ENCODE data around the gene IRAK3.

IRAK3 gene

DNA sequence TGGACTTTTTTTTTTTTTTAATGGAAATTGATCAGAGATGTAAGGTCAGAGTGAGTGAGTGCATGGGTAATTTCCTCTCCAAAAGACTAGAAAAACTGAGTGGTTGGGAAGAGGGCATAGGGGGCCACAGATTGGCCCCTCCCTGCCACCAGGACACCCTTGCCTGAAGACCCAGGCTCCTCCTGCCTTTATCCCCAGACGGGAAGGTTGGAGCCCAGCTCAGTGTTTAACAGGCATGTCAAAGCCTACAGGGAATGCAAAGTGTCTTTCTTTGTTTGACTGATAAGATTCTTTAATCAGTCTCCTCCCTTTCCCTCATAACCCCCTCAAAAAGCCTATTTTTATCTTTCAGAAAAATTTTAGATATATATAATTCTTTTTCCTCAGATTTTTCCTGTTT lies 50.3 kb downstream of the IRAK3 start:
- TF ChIP-seq, protein P1, sequence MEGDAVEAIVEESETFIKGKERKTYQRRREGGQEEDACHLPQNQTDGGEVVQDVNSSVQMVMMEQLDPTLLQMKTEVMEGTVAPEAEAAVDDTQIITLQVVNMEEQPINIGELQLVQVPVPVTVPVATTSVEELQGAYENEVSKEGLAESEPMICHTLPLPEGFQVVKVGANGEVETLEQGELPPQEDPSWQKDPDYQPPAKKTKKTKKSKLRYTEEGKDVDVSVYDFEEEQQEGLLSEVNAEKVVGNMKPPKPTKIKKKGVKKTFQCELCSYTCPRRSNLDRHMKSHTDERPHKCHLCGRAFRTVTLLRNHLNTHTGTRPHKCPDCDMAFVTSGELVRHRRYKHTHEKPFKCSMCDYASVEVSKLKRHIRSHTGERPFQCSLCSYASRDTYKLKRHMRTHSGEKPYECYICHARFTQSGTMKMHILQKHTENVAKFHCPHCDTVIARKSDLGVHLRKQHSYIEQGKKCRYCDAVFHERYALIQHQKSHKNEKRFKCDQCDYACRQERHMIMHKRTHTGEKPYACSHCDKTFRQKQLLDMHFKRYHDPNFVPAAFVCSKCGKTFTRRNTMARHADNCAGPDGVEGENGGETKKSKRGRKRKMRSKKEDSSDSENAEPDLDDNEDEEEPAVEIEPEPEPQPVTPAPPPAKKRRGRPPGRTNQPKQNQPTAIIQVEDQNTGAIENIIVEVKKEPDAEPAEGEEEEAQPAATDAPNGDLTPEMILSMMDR (IDR thresholded peaks at IDR 0.05; ENCODE audit: control extremely low read depth, extremely low read depth, low read depth, missing control alignments), result no peak
- ChIA-PET CTCF (no interaction called here), POLR2A (no interaction called here)
- DNase-seq (ENCODE audit: extremely low spot score), result no peak

DNA sequence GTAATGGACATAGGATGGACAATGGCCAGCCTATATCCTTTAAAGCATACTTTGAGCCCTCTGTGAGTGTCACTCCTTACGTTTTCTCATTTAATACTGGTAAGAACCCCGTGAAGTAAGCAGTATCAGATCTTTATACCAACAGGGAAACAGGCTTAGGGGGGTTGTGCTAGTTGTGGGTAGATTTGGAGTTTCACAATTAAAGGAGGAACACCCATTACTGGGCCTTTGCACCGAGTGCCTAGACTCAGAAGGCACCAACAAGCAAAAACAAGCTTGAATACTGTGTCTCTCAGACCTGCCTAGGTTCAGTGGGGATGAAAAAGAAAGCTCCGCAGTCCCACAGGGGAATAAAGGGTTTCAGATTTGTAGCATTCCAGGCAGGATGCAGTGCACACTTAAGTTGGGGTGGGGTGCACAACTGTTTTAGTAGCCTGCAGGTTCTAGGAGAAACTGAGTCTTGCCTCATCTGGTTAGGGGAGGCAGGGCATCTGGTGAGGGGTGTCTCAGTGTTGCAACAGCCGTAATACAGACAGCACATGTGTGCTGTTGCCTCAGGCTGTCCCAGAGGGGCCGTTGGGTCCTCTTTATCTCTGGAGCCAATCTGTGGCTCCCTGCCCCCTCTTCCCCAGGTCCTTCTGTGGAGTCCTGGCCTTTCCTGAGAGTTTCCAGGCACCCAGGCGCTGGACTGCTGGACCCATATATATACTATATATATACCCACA lies 51.2 kb downstream of the IRAK3 start:
- TF ChIP-seq, protein P1 (IDR thresholded peaks at IDR 0.05; ENCODE audit: control extremely low read depth, extremely low read depth, low read depth, missing control alignments), result no peak
- CTCF ChIA-PET, result no interaction called here
- no peak for DNase-seq (ENCODE audit: extremely low spot score)
- POLR2A ChIA-PET, result no interaction called here

DNA sequence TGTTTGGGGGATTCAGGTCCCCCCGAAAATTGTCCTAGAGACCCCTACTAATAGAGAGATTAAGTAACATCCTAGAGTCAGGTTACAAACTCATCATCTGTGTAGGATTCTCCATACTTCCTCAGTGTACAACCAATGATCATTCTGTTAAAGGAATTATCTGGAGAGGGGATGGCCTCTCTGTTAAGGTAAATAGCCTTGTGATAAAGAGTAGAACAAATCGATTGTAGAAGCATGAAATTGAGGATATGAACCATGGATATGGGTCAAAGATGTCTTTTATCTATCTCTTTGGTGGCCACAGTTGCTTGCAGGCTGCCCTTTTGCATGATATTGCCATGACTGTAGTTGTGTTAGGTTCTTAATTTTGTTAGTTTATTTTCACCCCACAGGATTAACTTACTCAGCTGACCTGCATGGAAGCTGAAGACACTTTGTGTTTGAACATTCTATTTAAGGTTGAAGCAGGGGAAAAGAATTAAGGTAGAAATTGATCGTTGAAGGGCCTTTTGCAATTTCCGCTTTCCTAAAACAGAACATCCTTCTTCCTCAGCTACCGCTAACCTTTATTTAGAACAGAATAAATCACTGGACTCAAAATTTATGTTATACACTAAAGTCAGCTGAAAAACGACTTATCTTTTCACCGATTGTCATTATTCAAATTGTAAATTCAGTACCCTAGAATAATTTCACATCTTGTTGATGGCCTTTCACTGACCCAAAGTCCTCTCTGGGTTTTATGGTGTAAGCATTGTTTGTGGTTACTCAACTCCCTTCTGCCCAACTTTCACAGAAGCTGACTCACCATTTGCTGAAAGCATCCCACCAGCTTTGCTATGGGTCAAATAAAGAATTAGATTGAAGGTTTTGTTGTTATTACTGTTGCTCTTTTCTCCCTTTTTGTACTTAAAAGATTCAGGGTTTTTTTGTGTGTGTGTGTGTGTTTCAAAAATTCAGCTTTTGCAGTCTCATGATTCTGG lies 52.3 kb downstream of the IRAK3 start:
- TF ChIP-seq, protein P1 (IDR thresholded peaks at IDR 0.05; ENCODE audit: control extremely low read depth, extremely low read depth, low read depth, missing control alignments), result no peak
- ChIA-PET CTCF (interaction anchor here (0.6 kb wide), 1 partner anchor 9 kb away, joined by 3 read pairs; no protein-coding TSS in a partner anchor), POLR2A (no interaction called here)
- DNase-seq (ENCODE audit: extremely low spot score), result no peak

DNA sequence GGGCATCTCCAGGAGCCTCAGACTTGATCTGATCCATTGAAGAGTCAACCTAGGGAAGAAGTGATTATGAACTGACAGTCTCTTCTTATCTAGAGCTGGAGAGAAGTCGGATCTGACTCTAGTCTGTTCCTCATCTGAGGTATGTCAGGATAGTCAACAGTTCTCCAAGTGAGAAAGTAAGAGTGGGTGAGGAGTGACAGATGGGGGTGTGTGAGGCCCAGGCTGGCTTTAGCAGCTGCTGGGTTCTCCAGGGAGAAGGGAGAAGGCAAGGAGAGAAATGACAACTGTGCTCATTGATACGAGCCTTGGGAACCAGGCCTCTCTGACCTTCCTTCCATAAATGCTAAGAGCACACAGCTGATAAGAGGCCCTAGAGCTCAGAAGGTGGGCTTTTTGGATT lies 53.3 kb downstream of the IRAK3 start:
- POLR2A ChIA-PET, result no interaction called here
- no peak for DNase-seq (ENCODE audit: extremely low spot score)
- CTCF ChIA-PET, result interaction anchor here (1.2 to 3.0 kb wide), 3 partner anchors 10 to 28 kb away, joined by 3 to 10 read pairs (median 7); no protein-coding TSS in a partner anchor
- TF ChIP-seq, protein P1 (IDR thresholded peaks at IDR 0.05; ENCODE audit: control extremely low read depth, extremely low read depth, low read depth, missing control alignments), result no peak

DNA sequence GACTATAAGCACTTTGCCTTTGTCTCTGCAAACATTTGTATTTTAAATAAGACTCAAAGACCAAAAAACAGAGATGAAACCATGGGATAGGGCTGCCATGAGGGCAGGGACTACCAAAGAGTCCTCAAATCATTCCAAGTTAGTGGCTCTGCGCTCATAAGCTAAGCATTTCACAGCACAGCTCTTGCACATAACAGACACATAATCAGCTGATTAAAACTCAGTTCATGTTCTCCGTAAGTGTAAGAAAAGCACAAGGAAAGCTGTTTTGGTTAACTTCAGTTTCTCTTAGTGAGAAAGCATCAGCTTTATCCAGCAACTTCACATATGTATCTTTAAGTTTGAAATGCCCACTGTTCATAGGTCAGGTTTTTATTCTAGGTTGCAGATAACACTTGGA lies 54.9 kb downstream of the IRAK3 start:
- CTCF ChIA-PET, result interaction anchor here (1.4 to 3.0 kb wide), 4 partner anchors 8 to 46 kb away, joined by 3 to 12 read pairs (median 8); no protein-coding TSS in a partner anchor
- POLR2A ChIA-PET, result no interaction called here
- TF ChIP-seq, protein P1 (IDR thresholded peaks at IDR 0.05; ENCODE audit: control extremely low read depth, extremely low read depth, low read depth, missing control alignments), result no peak
- DNase-seq (ENCODE audit: extremely low spot score), result no peak

DNA sequence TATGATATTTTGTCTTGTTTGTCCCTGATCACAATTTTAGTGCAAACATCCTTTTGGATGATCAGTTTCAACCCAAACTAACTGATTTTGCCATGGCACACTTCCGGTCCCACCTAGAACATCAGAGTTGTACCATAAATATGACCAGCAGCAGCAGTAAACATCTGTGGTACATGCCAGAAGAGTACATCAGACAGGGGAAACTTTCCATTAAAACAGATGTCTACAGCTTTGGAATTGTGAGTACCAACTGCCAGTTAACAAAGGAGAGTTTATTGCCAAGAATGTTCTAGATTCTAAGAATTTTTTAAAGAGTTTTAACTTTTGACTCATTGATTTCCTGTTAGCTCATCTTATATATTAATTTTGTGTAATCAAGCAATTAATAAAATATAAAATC lies 55.4 kb downstream of the IRAK3 start:
- no peak for DNase-seq (ENCODE audit: extremely low spot score)
- CTCF ChIA-PET, result interaction anchor here (1.4 to 3.0 kb wide), 3 partner anchors 10 to 46 kb away, joined by 3 to 12 read pairs (median 10); no protein-coding TSS in a partner anchor
- POLR2A ChIA-PET, result no interaction called here
- TF ChIP-seq, protein P1 (IDR thresholded peaks at IDR 0.05; ENCODE audit: control extremely low read depth, extremely low read depth, low read depth, missing control alignments), result no peak

Measured in GM10248 (cell line).